Measurements from ENCODE around the gene KCTD20. TPM values are rescaled to one million over a fixed set of nuclear protein-coding genes. Genes with fewer than 3 reads are reported as not detected.

Gene KCTD20
- total RNA-seq, 1 donor from 2014 or later: 29.6 TPM

GRCh38 chr6:36488221-36488620 lies 45.4 kb downstream of the KCTD20 start:
- intact Hi-C loops (cut with DNase I): no loop called here
- no peak for DNase-seq (ENCODE audit: low spot score)

GRCh38 chr6:36489426-36489825 lies 46.6 kb downstream of the KCTD20 start:
- DNase-seq (ENCODE audit: low spot score): no peak
- intact Hi-C loops (cut with DNase I): no loop called here

- intact Hi-C loops (cut with DNase I): no loop called here
- no peak for DNase-seq (ENCODE audit: low spot score)
These were observed 48.7 kb downstream of the KCTD20 start for GRCh38 chr6:36491378-36491965.

- intact Hi-C loops (cut with DNase I): no loop called here
- DNase-seq (ENCODE audit: low spot score): no peak
These were observed 49.3 kb downstream of the KCTD20 start for GRCh38 chr6:36492092-36492491.

- intact Hi-C loops (cut with DNase I): no loop called here
- no peak for DNase-seq (ENCODE audit: low spot score)
These were observed 49.8 kb downstream of the KCTD20 start for GRCh38 chr6:36492621-36493020.

- intact Hi-C loops (cut with DNase I): no loop called here
These were observed 50.5 kb downstream of the KCTD20 start for GRCh38 chr6:36493319-36493718.

GRCh38 chr6:36493859-36494258 lies 51.1 kb downstream of the KCTD20 start:
- DNase-seq (ENCODE audit: low spot score): no peak

More at GRCh38 chr6:36493319-36493718, 50.5 kb downstream of the KCTD20 start:
- DNase-seq (ENCODE audit: low spot score): no peak

GRCh38 chr6:36495086-36495485 lies 52.3 kb downstream of the KCTD20 start:
- intact Hi-C loops (cut with DNase I): no loop called here
- DNase-seq (ENCODE audit: low spot score): no peak

More at GRCh38 chr6:36493859-36494258, 51.1 kb downstream of the KCTD20 start:
- intact Hi-C loops (cut with DNase I): no loop called here

GRCh38 chr6:36499918-36500317 lies 57.1 kb downstream of the KCTD20 start:
- intact Hi-C loops (cut with DNase I): no loop called here

GRCh38 chr6:36501686-36502085 lies 58.9 kb downstream of the KCTD20 start:
- intact Hi-C loops (cut with DNase I): no loop called here

More at GRCh38 chr6:36499918-36500317, 57.1 kb downstream of the KCTD20 start:
- no peak for DNase-seq (ENCODE audit: low spot score)

GRCh38 chr6:36504181-36504580 lies 61.4 kb downstream of the KCTD20 start:
- intact Hi-C loops (cut with DNase I): no loop called here
- DNase-seq (ENCODE audit: low spot score): no peak

More at GRCh38 chr6:36501686-36502085, 58.9 kb downstream of the KCTD20 start:
- DNase-seq (ENCODE audit: low spot score): no peak

GRCh38 chr6:36504982-36505381 lies 62.2 kb downstream of the KCTD20 start:
- intact Hi-C loops (cut with DNase I): no loop called here

GRCh38 chr6:36505744-36506534 lies 63.1 kb downstream of the KCTD20 start:
- intact Hi-C loops (cut with DNase I): no loop called here

More at GRCh38 chr6:36504982-36505381, 62.2 kb downstream of the KCTD20 start:
- no peak for DNase-seq (ENCODE audit: low spot score)

GRCh38 chr6:36506611-36507010 lies 63.8 kb downstream of the KCTD20 start:
- no peak for DNase-seq (ENCODE audit: low spot score)
- intact Hi-C loops (cut with DNase I): no loop called here

More at GRCh38 chr6:36505744-36506534, 63.1 kb downstream of the KCTD20 start:
- no peak for DNase-seq (ENCODE audit: low spot score)

GRCh38 chr6:36508532-36508931 lies 65.7 kb downstream of the KCTD20 start:
- DNase-seq (ENCODE audit: low spot score): no peak
- intact Hi-C loops (cut with DNase I): no loop called here

GRCh38 chr6:36510365-36510764 lies 67.6 kb downstream of the KCTD20 start:
- no peak for DNase-seq (ENCODE audit: low spot score)
- intact Hi-C loops (cut with DNase I): no loop called here

- intact Hi-C loops (cut with DNase I): no loop called here
These were observed 72.0 kb downstream of the KCTD20 start for GRCh38 chr6:36514554-36515456.

GRCh38 chr6:36515844-36516243 lies 73.0 kb downstream of the KCTD20 start:
- DNase-seq (ENCODE audit: low spot score): no peak
- intact Hi-C loops (cut with DNase I): no loop called here

More at GRCh38 chr6:36514554-36515456, 72.0 kb downstream of the KCTD20 start:
- no peak for DNase-seq (ENCODE audit: low spot score)

GRCh38 chr6:36516559-36516958 lies 73.8 kb downstream of the KCTD20 start:
- intact Hi-C loops (cut with DNase I): no loop called here
- DNase-seq (ENCODE audit: low spot score): no peak

- DNase-seq (ENCODE audit: low spot score): no peak
- intact Hi-C loops (cut with DNase I): no loop called here
These were observed 74.2 kb downstream of the KCTD20 start for GRCh38 chr6:36516988-36517387.

Data from cardiac septum (tissue), 1 donor.